ENCODE results near the gene PCCA. TPM values are rescaled to one million over a fixed set of nuclear protein-coding genes. Genes with fewer than 3 reads are reported as not detected.

Gene PCCA
- total RNA-seq, 3 donors from 2014 or later: 46.6 to 69.8 (median 64.7) TPM

DNA sequence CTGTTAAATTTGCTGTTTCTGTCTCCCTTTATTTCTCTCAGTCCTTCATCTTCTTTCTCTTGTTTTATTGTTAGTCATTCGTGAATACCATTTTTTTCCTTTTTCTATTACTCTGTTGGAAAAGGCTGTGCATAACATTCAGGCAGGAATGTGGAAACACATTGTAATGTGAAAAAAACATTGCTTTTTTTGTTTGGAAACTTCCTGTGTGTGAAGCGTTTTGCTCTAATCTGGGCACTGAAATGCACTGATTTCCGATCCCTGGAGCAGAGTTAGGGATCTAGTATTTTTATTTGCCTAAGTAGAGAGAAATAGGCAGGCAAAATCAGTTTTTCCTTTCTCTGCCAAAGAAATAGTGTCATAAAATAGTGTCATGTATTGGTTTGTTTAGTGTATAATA is 155.5 kb downstream of the PCCA start:
- no peak for DNase-seq (ENCODE audit: low spot score in 2 of 2)
- intact Hi-C loops (cut with DNase I; ENCODE audit: low total_unique reads): no loop called here
- TF ChIP-seq POLR2A (IDR thresholded peaks at IDR 0.05) (no peak), POLR2AphosphoS5 (IDR thresholded peaks at IDR 0.05) (no peak)
- TF ChIP-seq, protein P1, sequence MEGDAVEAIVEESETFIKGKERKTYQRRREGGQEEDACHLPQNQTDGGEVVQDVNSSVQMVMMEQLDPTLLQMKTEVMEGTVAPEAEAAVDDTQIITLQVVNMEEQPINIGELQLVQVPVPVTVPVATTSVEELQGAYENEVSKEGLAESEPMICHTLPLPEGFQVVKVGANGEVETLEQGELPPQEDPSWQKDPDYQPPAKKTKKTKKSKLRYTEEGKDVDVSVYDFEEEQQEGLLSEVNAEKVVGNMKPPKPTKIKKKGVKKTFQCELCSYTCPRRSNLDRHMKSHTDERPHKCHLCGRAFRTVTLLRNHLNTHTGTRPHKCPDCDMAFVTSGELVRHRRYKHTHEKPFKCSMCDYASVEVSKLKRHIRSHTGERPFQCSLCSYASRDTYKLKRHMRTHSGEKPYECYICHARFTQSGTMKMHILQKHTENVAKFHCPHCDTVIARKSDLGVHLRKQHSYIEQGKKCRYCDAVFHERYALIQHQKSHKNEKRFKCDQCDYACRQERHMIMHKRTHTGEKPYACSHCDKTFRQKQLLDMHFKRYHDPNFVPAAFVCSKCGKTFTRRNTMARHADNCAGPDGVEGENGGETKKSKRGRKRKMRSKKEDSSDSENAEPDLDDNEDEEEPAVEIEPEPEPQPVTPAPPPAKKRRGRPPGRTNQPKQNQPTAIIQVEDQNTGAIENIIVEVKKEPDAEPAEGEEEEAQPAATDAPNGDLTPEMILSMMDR (IDR thresholded peaks at IDR 0.05): no peak
- no peaks in the 10 kb centered on the region for H3K36me3 ChIP-seq
- no peak overlapping the region for H3K27ac ChIP-seq
- peaks cover 8 to 11% of the 10 kb centered on the region in 2 donors for H3K9me3 ChIP-seq
- H3K4me1 ChIP-seq: no peaks in the 10 kb centered on the region
- no peak overlapping the region for H3K4me3 ChIP-seq
- H3K27me3 ChIP-seq: no peaks in the 10 kb centered on the region

DNA sequence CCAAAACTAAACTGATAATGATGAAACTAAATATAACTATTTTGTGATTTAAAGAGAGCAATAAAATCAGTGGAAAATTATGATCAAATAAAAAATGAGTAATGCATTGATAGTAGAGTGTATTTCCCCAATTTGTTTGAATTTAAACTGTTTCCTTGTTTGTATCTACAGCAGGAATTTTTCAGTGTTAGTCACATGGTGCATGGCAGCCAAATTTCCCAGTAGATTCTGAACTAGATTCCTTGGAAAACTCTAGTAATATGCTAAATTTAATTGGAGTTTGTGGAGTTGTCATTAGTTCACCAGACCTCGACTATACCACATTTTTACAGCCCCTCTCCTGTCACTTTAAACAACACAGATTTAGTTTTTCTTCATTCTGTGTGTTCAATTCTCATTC is 156.2 kb downstream of the PCCA start:
- no peak overlapping the region for H3K27ac ChIP-seq
- no peaks in the 10 kb centered on the region for H3K27me3 ChIP-seq
- peaks cover 8 to 11% of the 10 kb centered on the region in 2 donors for H3K9me3 ChIP-seq
- no peaks in the 10 kb centered on the region for H3K4me1 ChIP-seq
- intact Hi-C loops (cut with DNase I; ENCODE audit: low total_unique reads): no loop called here
- no peak overlapping the region for H3K4me3 ChIP-seq
- no peak for TF ChIP-seq POLR2AphosphoS5 (IDR thresholded peaks at IDR 0.05)
- no peak for TF ChIP-seq POLR2A (IDR thresholded peaks at IDR 0.05)
- TF ChIP-seq, protein P1 (IDR thresholded peaks at IDR 0.05): no peak
- no peak for DNase-seq (ENCODE audit: low spot score in 2 of 2)
- no peaks in the 10 kb centered on the region for H3K36me3 ChIP-seq

DNA sequence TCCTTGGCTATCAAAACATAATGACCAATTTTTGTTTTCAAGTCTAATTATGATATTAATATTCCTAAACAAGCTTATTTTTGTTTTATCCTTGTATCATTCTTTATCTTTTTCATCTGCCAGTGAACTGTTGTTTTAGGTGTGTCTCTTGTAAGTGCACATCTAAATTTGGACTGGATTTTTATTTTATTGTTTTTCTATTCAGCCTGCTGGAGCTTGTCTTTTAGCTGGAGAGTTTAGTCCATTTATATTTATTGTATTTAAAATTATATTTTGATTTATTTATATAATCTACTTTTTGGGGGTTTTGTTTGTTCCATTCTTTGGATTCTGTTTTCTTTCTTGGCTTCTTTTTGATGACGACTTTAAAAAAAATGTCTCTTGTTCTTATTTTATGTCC is 159.0 kb downstream of the PCCA start:
- Histone ChIP-seq H3K36me3 (no peaks in the 10 kb centered on the region), H3K27ac (no peak overlapping the region), H3K4me1 (no peaks in the 10 kb centered on the region), H3K27me3 (no peaks in the 10 kb centered on the region), H3K4me3 (no peak overlapping the region), H3K9me3 (peaks cover 8 to 11% of the 10 kb centered on the region in 2 donors)
- no peak for DNase-seq (ENCODE audit: low spot score in 2 of 2)
- intact Hi-C loops (cut with DNase I; ENCODE audit: low total_unique reads): no loop called here
- TF ChIP-seq, protein P1 (IDR thresholded peaks at IDR 0.05): no peak
- TF ChIP-seq POLR2AphosphoS5 (IDR thresholded peaks at IDR 0.05): no peak
- no peak for TF ChIP-seq POLR2A (IDR thresholded peaks at IDR 0.05)

DNA sequence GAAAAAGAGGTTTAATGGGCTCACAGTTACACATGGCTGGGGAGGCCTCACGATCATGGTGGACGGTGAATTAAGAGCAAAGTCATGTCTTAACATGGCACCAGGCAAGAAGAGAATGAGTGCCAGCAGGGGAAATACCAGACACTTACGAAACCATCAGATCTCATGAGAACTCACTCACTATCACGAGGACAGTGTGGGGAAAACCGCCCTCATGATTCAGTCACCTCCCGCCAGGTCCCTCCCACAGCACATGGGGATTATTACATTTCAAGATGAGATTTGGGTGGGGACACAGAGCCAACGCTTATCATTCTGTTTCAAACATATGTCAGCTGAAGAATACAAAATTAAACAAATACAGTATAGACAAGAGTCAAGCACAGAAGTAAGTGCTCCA is 165.1 kb downstream of the PCCA start:
- Histone ChIP-seq H3K4me1 (no peaks in the 10 kb centered on the region), H3K9me3 (no peaks in the 10 kb centered on the region), H3K27ac (no peak overlapping the region), H3K27me3 (no peaks in the 10 kb centered on the region), H3K36me3 (no peaks in the 10 kb centered on the region), H3K4me3 (no peak overlapping the region)
- intact Hi-C loops (cut with DNase I; ENCODE audit: low total_unique reads): loop anchor here (10.0 kb wide), 1 partner anchor 599 kb away; no protein-coding TSS in a partner anchor
- no peak for DNase-seq (ENCODE audit: low spot score in 2 of 2)
- TF ChIP-seq POLR2A (IDR thresholded peaks at IDR 0.05) (no peak), POLR2AphosphoS5 (IDR thresholded peaks at IDR 0.05) (no peak)
- TF ChIP-seq, protein P1 (IDR thresholded peaks at IDR 0.05): no peak

DNA sequence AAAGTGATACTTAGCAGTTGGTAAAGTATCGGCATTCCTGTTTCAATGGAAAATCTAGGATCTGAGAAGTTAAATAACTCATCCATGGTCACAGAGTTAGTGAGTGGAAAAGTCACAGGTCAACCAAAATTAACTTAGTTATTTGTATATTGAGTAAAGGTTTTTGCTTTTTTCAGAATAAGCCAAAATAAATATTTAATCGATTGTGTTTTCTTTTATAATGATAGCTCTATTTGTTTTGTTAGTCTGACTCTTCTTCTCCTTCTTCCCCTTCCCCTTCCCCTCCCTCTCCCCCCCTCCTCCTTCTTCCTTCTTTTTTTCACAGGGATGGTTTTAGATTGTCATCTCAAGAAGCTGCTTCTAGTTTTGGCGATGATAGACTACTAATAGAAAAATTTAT is 173.5 kb downstream of the PCCA start:
- Histone ChIP-seq H3K9me3 (no peaks in the 10 kb centered on the region), H3K27me3 (no peaks in the 10 kb centered on the region), H3K4me3 (no peak overlapping the region), H3K36me3 (no peaks in the 10 kb centered on the region), H3K27ac (no peak overlapping the region), H3K4me1 (no peaks in the 10 kb centered on the region)
- intact Hi-C loops (cut with DNase I; ENCODE audit: low total_unique reads): no loop called here
- no peak for DNase-seq (ENCODE audit: low spot score in 2 of 2)
- TF ChIP-seq POLR2A (IDR thresholded peaks at IDR 0.05): no peak
- TF ChIP-seq POLR2AphosphoS5 (IDR thresholded peaks at IDR 0.05): no peak
- TF ChIP-seq, protein P1 (IDR thresholded peaks at IDR 0.05): no peak

All from breast epithelium (tissue), 4 donors.